Measurements from ENCODE around the gene TAP1.
A peak's percentile ranks its signal among the peaks of the same experiment; 100 is the strongest.
"Not testable (repeated sequence)": the region's sequence is repeated elsewhere in the genome, so short reads cannot be mapped to it uniquely, and the experiment has no call there.

Gene TAP1

GRCh38 chr6:32879691-32880090 lies 26.2 kb upstream of the TAP1 start:
- no peak for DNase-seq (ENCODE audit: low read depth in 2 of 2)
- no peak overlapping the region for H3K4me3 ChIP-seq (replicated peaks in 1 of 2; ENCODE audit: low read depth in 2 of 2, low read length in 2 of 2)
- TF ChIP-seq CTCF (IDR thresholded peaks at IDR 0.05; ENCODE audit: low read depth, low read length), result no peak

- DNase-seq (ENCODE audit: low read depth in 2 of 2), result no peak
- no peak for TF ChIP-seq CTCF (IDR thresholded peaks at IDR 0.05; ENCODE audit: low read depth, low read length)
Observed at GRCh38 chr6:32876603-32877002, 23.1 kb upstream of the TAP1 start.

GRCh38 chr6:32873947-32874346 lies 20.4 kb upstream of the TAP1 start:
- DNase-seq (ENCODE audit: low read depth in 2 of 2); H3K4me3 ChIP-seq (replicated peaks in 1 of 2; ENCODE audit: low read depth in 2 of 2, low read length in 2 of 2): not testable (repeated sequence)

More at GRCh38 chr6:32876603-32877002, 23.1 kb upstream of the TAP1 start:
- H3K4me3 ChIP-seq (replicated peaks in 1 of 2; ENCODE audit: low read depth in 2 of 2, low read length in 2 of 2), result no peak overlapping the region

GRCh38 chr6:32868257-32868788 lies 14.8 kb upstream of the TAP1 start:
- TF ChIP-seq CTCF (IDR thresholded peaks at IDR 0.05; ENCODE audit: low read depth, low read length), result peak; percentile 77
- peak; percentile 80 to 82 for DNase-seq (ENCODE audit: low read depth in 2 of 2)
- no peak overlapping the region for H3K4me3 ChIP-seq (replicated peaks in 1 of 2; ENCODE audit: low read depth in 2 of 2, low read length in 2 of 2)

- TF ChIP-seq CTCF (IDR thresholded peaks at IDR 0.05; ENCODE audit: low read depth, low read length), result no peak
- DNase-seq (ENCODE audit: low read depth in 2 of 2), result no peak
- H3K4me3 ChIP-seq (replicated peaks in 1 of 2; ENCODE audit: low read depth in 2 of 2, low read length in 2 of 2), result no peak overlapping the region
Observed at GRCh38 chr6:32867554-32868256, 14.2 kb upstream of the TAP1 start.

- no peak for TF ChIP-seq CTCF (IDR thresholded peaks at IDR 0.05; ENCODE audit: low read depth, low read length)
Observed at GRCh38 chr6:32867022-32867477, 13.5 kb upstream of the TAP1 start.

GRCh38 chr6:32865724-32866443 lies 12.4 kb upstream of the TAP1 start:
- no peak for TF ChIP-seq CTCF (IDR thresholded peaks at IDR 0.05; ENCODE audit: low read depth, low read length)
- DNase-seq (ENCODE audit: low read depth in 2 of 2), result no peak
- H3K4me3 ChIP-seq (replicated peaks in 1 of 2; ENCODE audit: low read depth in 2 of 2, low read length in 2 of 2), result no peak overlapping the region

More at GRCh38 chr6:32867022-32867477, 13.5 kb upstream of the TAP1 start:
- no peak for DNase-seq (ENCODE audit: low read depth in 2 of 2)
- H3K4me3 ChIP-seq (replicated peaks in 1 of 2; ENCODE audit: low read depth in 2 of 2, low read length in 2 of 2), result no peak overlapping the region
